ENCODE results near the gene GRM7. TPM values are rescaled to one million over a fixed set of nuclear protein-coding genes. Genes with fewer than 3 reads are reported as not detected.

Gene GRM7
- total and polyA plus RNA-seq, 2 donors (not counting 1 experiment from before 2014, with no cell fraction given): not detected

GRCh38 chr3:7615043-7615442 lies 754.1 kb downstream of the GRM7 start:
- H3K4me3 Mint-ChIP-seq: no peak overlapping the region
- no peaks in the 10 kb centered on the region for H3K27me3 Mint-ChIP-seq
- Histone ChIP-seq H3K4me3 (ENCODE audit: control extremely low read depth in 1 of 5, extremely low read depth in 1 of 5, insufficient read depth in 1 of 5, low read depth in 2 of 5, low read length in 4 of 5) (no peak overlapping the region), H3K27me3 (replicated peaks in 1 of 4; ENCODE audit: control extremely low read depth in 1 of 4, control insufficient read depth in 3 of 4, insufficient read depth in 4 of 4, low read length in 3 of 4) (no peaks in the 10 kb centered on the region), H3K9me3 (ENCODE audit: control extremely low read depth in 1 of 3, control insufficient read depth in 2 of 3, insufficient read depth in 1 of 3, low read length in 2 of 3) (no peaks in the 10 kb centered on the region), H3K4me2 (replicated peaks; ENCODE audit: low read depth, low read length, poor library complexity, severe bottlenecking) (no peak overlapping the region), H3K79me2 (ENCODE audit: control insufficient read depth, insufficient read depth, low read length) (no peaks in the 10 kb centered on the region), H3K36me3 (replicated peaks in 1 of 2; ENCODE audit: control extremely low read depth in 1 of 2, control insufficient read depth in 1 of 2, extremely low read depth in 1 of 2, insufficient read depth in 2 of 2, low read length in 1 of 2) (no peaks in the 10 kb centered on the region), H3K9ac (ENCODE audit: low read length) (no peak overlapping the region), H4K20me1 (ENCODE audit: control insufficient read depth, insufficient read depth, low read length, poor library complexity, severe bottlenecking) (no peaks in the 10 kb centered on the region), H2AFZ (ENCODE audit: insufficient read depth, low read depth, low read length, poor library complexity, severe bottlenecking) (no peak overlapping the region), H3K27ac (ENCODE audit: low read length in 2 of 2) (no peak overlapping the region), H3K4me1 (ENCODE audit: control insufficient read depth in 2 of 2, insufficient read depth in 2 of 2, low read length in 2 of 2) (no peaks in the 10 kb centered on the region)
- intact Hi-C loops (cut with micrococcal nuclease): no loop called here
- H3K9me3 Mint-ChIP-seq (ENCODE audit: insufficient read depth): no peaks in the 10 kb centered on the region
- ATAC-seq (ENCODE audit: low read depth) (no peak), DNase-seq (no peak)
- TF ChIP-seq, protein P1, sequence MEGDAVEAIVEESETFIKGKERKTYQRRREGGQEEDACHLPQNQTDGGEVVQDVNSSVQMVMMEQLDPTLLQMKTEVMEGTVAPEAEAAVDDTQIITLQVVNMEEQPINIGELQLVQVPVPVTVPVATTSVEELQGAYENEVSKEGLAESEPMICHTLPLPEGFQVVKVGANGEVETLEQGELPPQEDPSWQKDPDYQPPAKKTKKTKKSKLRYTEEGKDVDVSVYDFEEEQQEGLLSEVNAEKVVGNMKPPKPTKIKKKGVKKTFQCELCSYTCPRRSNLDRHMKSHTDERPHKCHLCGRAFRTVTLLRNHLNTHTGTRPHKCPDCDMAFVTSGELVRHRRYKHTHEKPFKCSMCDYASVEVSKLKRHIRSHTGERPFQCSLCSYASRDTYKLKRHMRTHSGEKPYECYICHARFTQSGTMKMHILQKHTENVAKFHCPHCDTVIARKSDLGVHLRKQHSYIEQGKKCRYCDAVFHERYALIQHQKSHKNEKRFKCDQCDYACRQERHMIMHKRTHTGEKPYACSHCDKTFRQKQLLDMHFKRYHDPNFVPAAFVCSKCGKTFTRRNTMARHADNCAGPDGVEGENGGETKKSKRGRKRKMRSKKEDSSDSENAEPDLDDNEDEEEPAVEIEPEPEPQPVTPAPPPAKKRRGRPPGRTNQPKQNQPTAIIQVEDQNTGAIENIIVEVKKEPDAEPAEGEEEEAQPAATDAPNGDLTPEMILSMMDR (IDR thresholded peaks at IDR 0.05): no peak
- TF ChIP-seq EZH2 (IDR thresholded peaks at IDR 0.05; ENCODE audit: borderline replicate concordance, insufficient read depth, low read depth, low read length, poor library complexity, severe bottlenecking): no peak
- WGBS (ENCODE audit: insufficient coverage): no CpG with 5 or more reads among the region's 1 CpG
- no peaks in the 10 kb centered on the region for H3K4me1 Mint-ChIP-seq
- ChIA-PET POLR2A (no interaction called here), CTCF (no interaction called here)
- no peak overlapping the region for H3K27ac Mint-ChIP-seq

- 71% methylated on average over 1 of the region's 2 CpGs for WGBS (ENCODE audit: insufficient coverage)
- Histone ChIP-seq H3K36me3 (replicated peaks in 1 of 2; ENCODE audit: control extremely low read depth in 1 of 2, control insufficient read depth in 1 of 2, extremely low read depth in 1 of 2, insufficient read depth in 2 of 2, low read length in 1 of 2) (no peaks in the 10 kb centered on the region), H3K79me2 (ENCODE audit: control insufficient read depth, insufficient read depth, low read length) (no peaks in the 10 kb centered on the region), H3K9ac (ENCODE audit: low read length) (no peak overlapping the region), H3K9me3 (ENCODE audit: control extremely low read depth in 1 of 3, control insufficient read depth in 2 of 3, insufficient read depth in 1 of 3, low read length in 2 of 3) (no peaks in the 10 kb centered on the region), H3K4me3 (ENCODE audit: control extremely low read depth in 1 of 5, extremely low read depth in 1 of 5, insufficient read depth in 1 of 5, low read depth in 2 of 5, low read length in 4 of 5) (no peak overlapping the region), H3K4me1 (ENCODE audit: control insufficient read depth in 2 of 2, insufficient read depth in 2 of 2, low read length in 2 of 2) (no peaks in the 10 kb centered on the region), H2AFZ (ENCODE audit: insufficient read depth, low read depth, low read length, poor library complexity, severe bottlenecking) (no peak overlapping the region), H4K20me1 (ENCODE audit: control insufficient read depth, insufficient read depth, low read length, poor library complexity, severe bottlenecking) (no peaks in the 10 kb centered on the region), H3K27ac (ENCODE audit: low read length in 2 of 2) (no peak overlapping the region), H3K27me3 (replicated peaks in 1 of 4; ENCODE audit: control extremely low read depth in 1 of 4, control insufficient read depth in 3 of 4, insufficient read depth in 4 of 4, low read length in 3 of 4) (no peaks in the 10 kb centered on the region), H3K4me2 (replicated peaks; ENCODE audit: low read depth, low read length, poor library complexity, severe bottlenecking) (no peak overlapping the region)
- ChIA-PET CTCF (no interaction called here), POLR2A (no interaction called here)
- H3K4me3 Mint-ChIP-seq: no peak overlapping the region
- no peak overlapping the region for H3K27ac Mint-ChIP-seq
- intact Hi-C loops (cut with micrococcal nuclease): no loop called here
- DNase-seq: no peak
- TF ChIP-seq, protein P1 (IDR thresholded peaks at IDR 0.05): no peak
- TF ChIP-seq EZH2 (IDR thresholded peaks at IDR 0.05; ENCODE audit: borderline replicate concordance, insufficient read depth, low read depth, low read length, poor library complexity, severe bottlenecking): no peak
- no peak for ATAC-seq (ENCODE audit: low read depth)
- H3K4me1 Mint-ChIP-seq: no peaks in the 10 kb centered on the region
- H3K27me3 Mint-ChIP-seq: no peaks in the 10 kb centered on the region
- peaks cover 2% of the 10 kb centered on the region for H3K9me3 Mint-ChIP-seq (ENCODE audit: insufficient read depth)
These were observed 757.7 kb downstream of the GRM7 start for GRCh38 chr3:7618606-7619005.
